ENCODE results near the gene IL34. TPM values are rescaled to one million over a fixed set of nuclear protein-coding genes. Genes with fewer than 3 reads are reported as not detected.

IL34 gene
- polyA plus RNA-seq, 1 donor from 2014 or later = 3.0 TPM

DNA sequence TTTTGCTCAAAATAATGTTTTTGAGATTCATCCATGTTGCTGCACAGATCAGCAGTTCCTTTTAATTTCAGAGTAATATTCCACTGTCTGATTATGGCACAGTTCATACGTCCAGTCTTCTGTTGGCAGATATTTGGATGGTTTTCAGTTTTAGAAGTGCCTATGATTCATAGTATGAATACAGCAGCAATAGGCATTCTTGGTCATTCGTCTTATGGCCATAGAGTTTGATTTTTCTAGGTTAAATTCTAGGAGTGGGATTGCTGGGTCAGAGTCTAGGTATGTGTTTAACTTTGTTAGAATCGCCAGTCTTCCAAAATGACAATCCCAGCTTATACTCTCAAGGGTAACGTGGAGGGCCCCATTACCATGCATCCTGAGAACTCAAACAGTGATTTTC, 11.5 kb upstream of the IL34 start:
- TF ChIP-seq SMC3 (conservative IDR thresholded peaks at IDR 0.05; ENCODE audit: poor library complexity) = no peak
- no peak for TF ChIP-seq CTCF (IDR thresholded peaks at IDR 0.05; ENCODE audit: poor library complexity, severe bottlenecking)
- TF ChIP-seq EP300 (conservative IDR thresholded peaks at IDR 0.05; ENCODE audit: poor library complexity, severe bottlenecking) = no peak
- no peak for TF ChIP-seq MXI1 (conservative IDR thresholded peaks at IDR 0.05; ENCODE audit: poor library complexity, severe bottlenecking)
- TF ChIP-seq POLR2AphosphoS5 (IDR thresholded peaks at IDR 0.05) = no peak
- no peak for TF ChIP-seq RAD21 (conservative IDR thresholded peaks at IDR 0.05)

DNA sequence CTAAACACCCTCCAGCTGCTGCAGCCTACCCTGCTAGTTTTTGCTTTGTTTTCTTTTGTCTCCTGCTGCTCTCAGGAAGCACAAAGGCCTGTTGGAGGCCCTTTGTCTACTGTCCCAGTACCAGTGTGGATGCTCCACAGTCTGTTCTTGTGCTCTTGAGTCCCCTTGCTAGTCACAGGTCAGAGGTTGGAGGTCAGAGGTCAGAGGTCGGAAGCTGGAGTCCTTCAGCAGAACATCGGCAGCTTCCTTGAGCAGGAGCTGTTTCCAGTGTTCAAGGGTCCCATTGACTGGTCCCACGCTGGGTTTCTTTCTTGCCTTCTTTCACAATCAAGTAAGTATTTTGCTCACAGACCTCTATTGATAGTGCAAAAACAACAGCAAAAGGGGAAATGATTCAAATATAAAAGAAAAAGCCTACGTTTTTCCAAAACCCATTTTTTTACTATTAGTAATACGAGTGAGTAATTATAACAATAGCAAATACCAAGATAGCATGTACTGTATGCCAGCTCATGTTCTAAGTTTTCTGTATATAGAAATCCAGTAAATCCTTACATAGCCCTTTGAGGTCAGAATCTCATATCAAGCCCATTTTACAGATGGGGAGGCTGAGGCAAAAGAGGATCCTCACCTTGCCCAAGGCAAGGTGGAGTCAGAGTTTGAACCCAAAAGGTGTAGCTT, 10.9 kb upstream of the IL34 start:
- no peaks in the 10 kb centered on the region for H4K20me1 ChIP-seq (ENCODE audit: insufficient read depth)
- H3K79me2 ChIP-seq (replicated peaks; ENCODE audit: insufficient read depth, low read length) = no peaks in the 10 kb centered on the region
- no peak overlapping the region for H3K27ac ChIP-seq (ENCODE audit: low read length)
- no peak overlapping the region for H3K9ac ChIP-seq (ENCODE audit: low read length)
- no peaks in the 10 kb centered on the region for H3K36me3 ChIP-seq (ENCODE audit: insufficient read depth, low read length)
- H3K9me3 ChIP-seq (ENCODE audit: low read length) = no peaks in the 10 kb centered on the region
- H3K9me2 ChIP-seq (ENCODE audit: insufficient read depth, low read length) = no peaks in the 10 kb centered on the region
- no peak overlapping the region for H3K4me3 ChIP-seq (ENCODE audit: low read length)
- H3K27me3 ChIP-seq (ENCODE audit: insufficient read depth, low read depth, low read length) = no peaks in the 10 kb centered on the region
- H3K4me2 ChIP-seq (ENCODE audit: low read length) = no peak overlapping the region
- H3F3A ChIP-seq (ENCODE audit: insufficient read depth, low read length, poor library complexity, severe bottlenecking) = no peaks in the 10 kb centered on the region
- TF ChIP-seq MXI1 (conservative IDR thresholded peaks at IDR 0.05; ENCODE audit: poor library complexity, severe bottlenecking) = no peak
- no peak for TF ChIP-seq POLR2AphosphoS5 (IDR thresholded peaks at IDR 0.05)
- no peak for TF ChIP-seq TAF1 (IDR thresholded peaks at IDR 0.05; ENCODE audit: low read depth)
- TF ChIP-seq CTCF (IDR thresholded peaks at IDR 0.05; ENCODE audit: poor library complexity, severe bottlenecking) = no peak
- H2AFZ ChIP-seq (ENCODE audit: low read depth, low read length) = no peak overlapping the region

More for the DNA sequence above, 11.5 kb upstream of the IL34 start:
- H3K27ac ChIP-seq (ENCODE audit: low read length) = no peak overlapping the region
- no peaks in the 10 kb centered on the region for H3K36me3 ChIP-seq (ENCODE audit: insufficient read depth, low read length)
- H3F3A ChIP-seq (ENCODE audit: insufficient read depth, low read length, poor library complexity, severe bottlenecking) = no peaks in the 10 kb centered on the region
- no peak overlapping the region for H3K9ac ChIP-seq (ENCODE audit: low read length)
- no peaks in the 10 kb centered on the region for H3K9me3 ChIP-seq (ENCODE audit: low read length)
- no peaks in the 10 kb centered on the region for H3K27me3 ChIP-seq (ENCODE audit: insufficient read depth, low read depth, low read length)
- no peaks in the 10 kb centered on the region for H4K20me1 ChIP-seq (ENCODE audit: insufficient read depth)
- no peak overlapping the region for H3K4me2 ChIP-seq (ENCODE audit: low read length)
- H3K9me2 ChIP-seq (ENCODE audit: insufficient read depth, low read length) = no peaks in the 10 kb centered on the region
- no peak overlapping the region for H2AFZ ChIP-seq (ENCODE audit: low read depth, low read length)
- no peaks in the 10 kb centered on the region for H3K79me2 ChIP-seq (replicated peaks; ENCODE audit: insufficient read depth, low read length)
- H3K4me3 ChIP-seq (ENCODE audit: low read length) = no peak overlapping the region

Measured in neural cell (in vitro differentiated cells).